ENCODE results near the gene BPTF.
"Not testable (repeated sequence)": the region's sequence is repeated elsewhere in the genome, so short reads cannot be mapped to it uniquely, and the experiment has no call there.

BPTF gene

DNA sequence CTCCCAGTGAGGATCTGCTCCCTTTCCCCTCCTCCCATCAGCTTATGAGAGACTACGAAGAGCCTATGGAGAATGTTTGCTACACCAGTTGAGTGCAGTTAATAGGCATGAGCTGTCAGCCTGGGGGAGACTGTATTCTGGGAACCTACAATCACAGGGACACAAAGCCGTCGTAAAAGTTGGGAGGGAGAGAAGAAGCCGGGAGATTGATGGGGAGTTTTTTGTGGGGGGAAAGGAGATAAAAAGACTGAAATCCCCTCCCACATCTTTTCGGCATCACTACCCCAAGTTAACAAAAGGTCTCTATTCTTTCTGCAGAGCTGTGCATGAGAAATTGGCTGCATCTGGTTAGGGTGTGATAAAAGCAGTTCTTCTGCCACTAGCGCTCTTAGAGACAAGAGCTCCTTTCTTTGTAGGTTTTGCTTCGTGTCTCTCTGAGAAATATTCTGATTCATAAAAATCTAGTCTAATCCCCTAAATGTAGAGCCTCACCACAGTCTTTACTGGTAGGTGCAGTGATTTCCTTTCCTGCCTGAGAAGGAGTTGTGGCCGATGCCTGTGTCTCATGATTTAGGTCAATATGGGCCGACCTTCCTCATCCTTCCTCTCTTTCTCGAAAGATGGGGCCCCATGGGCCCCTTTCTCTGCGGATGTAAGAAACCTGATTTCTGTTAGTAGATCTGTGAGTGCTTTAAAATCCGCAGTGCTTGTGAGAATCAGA is 77.4 kb downstream of the BPTF start:
- no peak for DNase-seq

DNA sequence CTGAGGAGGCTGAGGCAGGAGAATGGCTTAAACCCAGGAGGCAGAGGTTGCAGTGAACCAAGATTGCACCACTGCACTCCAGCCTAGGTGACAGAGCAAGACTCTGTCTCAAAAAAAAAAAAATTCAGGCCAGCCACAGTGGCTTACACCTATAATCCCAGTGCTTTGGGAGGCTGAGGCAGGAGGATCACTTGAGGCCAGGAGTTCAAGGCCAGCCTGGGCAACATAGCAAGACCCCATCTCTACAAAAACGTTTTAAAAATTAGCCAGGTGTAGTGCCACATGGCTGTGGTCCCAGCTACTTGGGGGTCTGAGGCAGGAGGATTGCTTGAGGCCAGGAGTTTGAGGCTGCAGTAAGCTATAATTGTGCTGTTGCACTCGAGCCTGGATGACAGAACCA is 80.0 kb downstream of the BPTF start:
- DNase-seq: not testable (repeated sequence)

DNA sequence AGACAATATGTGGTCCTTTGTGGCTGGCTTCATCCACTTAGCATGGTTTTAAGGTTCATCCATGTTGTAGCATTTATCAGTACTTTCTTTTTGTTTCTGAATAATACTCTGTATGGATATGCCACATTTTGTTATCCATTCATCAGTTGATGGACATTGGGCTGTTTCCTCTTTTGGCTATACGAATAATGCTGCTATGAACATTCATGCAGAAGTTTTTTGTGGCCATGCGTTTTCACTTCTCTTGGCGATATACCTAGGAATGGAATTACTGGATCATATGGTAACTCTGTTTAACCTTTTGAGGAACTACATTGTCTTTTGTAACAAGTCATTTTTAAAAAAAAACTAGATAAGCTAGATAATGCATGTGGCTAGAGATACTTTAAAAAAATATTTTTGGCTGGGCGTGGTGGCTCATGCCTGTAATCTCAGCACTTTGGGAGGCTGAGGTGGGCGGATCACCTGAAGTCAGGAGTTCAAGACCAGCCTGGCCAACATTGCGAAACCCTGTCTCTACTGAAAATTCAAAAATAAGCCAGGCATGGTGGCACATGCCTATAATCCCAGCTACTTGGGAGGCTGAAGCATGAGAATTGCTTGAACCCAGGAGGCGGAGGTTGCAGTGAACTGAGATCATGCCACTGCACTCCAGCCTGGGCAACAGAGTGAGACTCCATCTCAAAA is 85.0 kb downstream of the BPTF start:
- DNase-seq: not testable (repeated sequence)

DNA sequence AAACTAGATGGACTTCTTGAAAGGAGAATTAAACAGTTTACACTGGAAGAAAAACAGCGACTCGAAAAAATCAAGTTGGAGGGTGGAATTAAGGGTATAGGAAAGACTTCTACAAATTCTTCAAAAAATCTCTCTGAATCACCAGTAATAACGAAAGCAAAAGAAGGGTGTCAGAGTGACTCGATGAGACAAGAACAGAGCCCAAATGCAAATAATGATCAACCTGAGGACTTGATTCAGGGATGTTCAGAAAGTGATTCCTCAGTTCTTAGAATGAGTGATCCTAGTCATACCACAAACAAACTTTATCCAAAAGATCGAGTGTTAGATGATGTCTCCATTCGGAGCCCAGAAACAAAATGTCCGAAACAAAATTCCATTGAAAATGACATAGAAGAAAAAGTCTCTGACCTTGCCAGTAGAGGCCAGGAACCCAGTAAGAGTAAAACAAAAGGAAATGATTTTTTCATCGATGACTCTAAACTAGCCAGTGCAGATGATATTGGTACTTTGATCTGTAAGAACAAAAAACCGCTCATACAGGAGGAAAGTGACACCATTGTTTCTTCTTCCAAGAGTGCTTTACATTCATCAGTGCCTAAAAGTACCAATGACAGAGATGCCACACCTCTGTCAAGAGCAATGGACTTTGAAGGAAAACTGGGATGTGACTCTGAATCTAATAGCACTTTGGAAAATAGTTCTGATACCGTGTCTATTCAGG is 85.9 kb downstream of the BPTF start:
- no peak for DNase-seq

DNA sequence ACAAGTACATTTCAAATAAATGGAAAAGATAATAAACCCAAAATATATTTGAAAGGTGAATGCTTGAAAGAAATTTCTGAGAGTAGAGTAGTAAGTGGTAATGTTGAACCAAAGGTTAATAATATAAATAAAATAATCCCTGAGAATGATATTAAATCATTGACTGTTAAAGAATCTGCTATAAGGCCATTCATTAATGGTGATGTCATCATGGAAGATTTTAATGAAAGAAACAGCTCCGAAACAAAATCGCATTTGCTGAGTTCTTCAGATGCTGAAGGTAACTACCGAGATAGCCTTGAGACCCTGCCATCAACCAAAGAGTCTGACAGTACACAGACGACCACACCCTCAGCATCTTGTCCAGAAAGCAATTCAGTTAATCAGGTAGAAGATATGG is 86.8 kb downstream of the BPTF start:
- DNase-seq: no peak

DNA sequence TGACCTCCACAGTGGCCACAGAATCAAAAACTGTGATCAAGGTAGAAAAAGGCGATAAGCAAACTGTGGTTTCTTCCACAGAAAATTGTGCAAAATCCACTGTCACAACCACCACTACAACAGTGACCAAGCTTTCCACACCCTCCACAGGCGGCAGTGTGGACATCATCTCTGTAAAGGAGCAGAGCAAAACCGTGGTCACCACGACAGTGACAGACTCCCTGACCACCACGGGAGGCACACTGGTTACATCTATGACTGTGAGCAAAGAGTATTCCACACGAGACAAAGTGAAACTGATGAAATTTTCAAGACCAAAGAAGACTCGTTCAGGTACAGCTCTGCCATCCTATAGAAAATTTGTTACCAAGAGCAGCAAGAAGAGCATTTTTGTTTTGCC is 87.4 kb downstream of the BPTF start:
- no peak for DNase-seq

DNA sequence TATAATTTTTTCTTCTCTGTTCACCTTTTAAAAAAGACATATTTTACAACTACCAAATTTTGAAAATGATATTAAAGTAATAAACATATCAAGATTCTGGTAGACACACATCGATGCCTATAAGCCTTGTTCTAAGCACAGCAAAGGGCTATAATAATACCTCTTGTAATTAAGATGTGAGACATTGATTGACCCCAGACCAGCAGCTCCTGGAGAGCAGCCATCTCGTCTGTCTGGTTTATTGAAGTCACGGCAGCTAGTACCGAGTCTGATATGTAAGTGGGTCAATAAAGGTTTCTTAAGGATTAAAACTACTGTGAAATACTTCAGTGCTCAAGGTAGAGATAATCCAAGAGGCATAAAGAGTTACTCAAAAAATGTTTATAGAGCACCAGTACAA is 94.9 kb downstream of the BPTF start:
- no peak for DNase-seq

DNA sequence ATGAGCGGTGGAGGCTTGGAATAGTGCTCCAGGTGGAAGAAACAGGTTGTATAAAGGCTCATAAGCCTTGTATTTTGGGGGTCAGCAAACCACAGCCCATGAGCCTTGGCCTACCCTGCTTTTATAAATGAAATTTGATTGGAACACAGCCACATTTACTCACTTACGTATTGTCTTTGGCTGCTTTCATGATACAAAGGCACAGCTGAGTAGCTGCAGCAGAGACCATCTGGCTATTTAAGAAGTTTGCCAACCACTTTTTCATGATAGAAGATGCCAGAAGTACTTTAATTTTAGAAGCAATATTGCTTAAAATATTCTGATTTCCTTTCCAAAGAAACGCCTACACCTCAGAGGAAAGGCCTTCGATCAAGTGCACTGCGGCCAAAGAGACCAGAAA is 97.2 kb downstream of the BPTF start:
- DNase-seq: no peak

DNA sequence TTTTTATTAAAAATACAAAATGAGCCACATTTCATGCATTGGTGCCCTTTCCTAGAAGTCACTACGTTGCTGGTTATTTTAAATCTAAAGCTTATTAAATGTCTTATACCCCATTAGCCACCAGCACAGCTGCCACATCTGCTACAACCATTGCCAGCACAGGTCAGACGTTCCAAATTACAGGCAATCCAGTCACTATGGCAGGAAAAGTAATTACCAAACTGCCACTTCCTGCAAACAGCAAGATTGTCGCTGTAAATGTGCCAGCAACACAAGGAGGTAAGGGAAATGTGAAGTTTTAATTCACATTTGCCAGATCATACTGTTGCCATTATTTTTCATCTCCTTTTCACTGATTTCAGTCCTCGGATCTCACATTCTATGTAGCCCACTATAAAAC is 103.5 kb downstream of the BPTF start:
- DNase-seq: not testable (repeated sequence)

DNA sequence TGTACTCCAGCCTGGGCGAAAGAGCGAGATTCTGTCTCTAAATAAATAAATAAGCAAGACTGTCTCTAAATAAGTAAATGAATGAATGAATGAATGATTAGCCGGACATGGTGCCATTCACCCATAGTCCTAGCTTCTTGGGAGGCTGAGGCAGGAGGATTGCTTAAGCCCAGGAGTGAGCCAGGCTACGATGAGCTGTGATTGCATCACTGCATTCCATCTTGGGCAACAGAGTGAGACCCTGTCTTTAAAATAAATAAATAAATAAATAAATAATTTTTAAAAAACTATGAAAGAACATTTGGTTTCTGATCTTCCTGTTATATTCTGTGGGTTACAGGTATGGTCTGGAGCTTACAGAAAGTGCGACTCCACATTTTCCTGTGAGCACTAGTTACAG is 105.9 kb downstream of the BPTF start:
- no peak for DNase-seq

DNA sequence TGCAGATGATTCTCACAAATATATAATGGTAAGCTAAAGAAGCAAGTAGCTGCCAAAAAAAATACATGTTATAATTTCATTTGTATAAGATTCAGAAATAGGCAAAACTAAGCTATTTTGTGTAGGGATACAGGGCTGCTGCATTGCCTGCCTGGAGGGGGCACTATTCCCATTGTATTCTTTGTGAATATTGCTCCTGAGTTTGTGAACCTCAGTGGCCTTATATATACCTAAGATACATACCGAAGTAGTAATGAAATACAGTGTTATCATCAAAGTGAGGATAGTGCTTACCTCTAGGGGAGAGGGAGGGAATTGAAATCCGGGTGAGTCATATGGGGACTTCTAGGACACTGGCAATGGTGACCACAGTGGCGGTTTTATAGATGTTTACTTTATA is 117.5 kb downstream of the BPTF start:
- peak; percentile 5 for DNase-seq

DNA sequence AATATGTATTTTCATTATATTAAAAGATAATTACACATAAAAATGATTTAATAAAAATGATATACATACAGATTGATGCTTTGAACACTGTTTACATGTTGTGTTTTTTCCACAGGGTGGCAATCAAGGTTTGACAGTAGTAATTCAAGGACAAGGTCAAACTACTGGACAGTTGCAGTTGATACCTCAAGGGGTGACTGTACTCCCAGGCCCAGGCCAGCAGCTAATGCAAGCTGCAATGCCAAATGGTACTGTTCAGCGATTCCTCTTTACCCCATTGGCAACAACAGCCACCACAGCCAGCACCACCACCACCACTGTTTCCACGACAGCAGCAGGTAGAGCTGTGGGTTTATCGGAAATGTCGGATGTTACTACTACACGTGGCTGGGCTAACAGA is 118.7 kb downstream of the BPTF start:
- no peak for DNase-seq

DNA sequence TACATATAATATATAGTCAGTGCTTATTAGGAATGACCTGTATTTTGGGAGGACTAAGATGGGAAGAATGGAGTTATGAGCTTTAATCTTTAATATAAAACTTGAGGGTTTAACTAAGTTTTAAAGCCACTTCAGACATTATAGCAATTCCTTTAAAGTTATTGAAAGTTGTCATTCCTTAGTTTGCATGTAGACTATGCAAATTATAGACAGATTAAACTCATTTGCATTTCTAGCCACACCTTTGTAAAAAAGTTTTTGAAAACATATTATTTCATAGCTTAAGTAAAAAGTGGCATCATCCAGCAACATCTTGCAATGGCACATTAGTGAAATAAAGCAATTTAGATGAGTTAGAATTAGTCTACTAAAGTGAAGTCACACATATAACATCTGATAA is 121.2 kb downstream of the BPTF start:
- no peak for DNase-seq

DNA sequence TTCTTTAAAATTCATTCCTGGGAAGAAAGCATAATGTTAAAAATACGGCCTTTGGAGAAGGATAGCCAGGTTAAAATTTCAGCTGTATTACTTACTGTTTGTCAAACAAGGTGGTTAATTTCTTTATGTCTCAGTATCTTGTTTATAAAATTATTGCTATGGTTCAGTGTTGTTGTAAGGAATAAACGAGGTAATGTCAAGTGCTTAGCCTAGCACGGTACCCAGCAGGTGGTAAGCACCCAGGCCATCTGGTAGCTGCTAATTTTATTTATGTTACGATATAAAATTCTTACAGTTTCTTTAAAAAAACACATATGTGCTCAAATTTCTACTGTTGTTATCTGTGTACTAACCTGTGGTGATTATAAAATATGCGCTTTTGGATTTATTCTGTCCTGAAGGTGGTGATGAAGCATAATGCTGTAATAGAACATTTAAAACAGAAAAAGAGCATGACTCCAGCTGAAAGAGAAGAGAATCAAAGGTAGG is 122.1 kb downstream of the BPTF start:
- DNase-seq: no peak

DNA sequence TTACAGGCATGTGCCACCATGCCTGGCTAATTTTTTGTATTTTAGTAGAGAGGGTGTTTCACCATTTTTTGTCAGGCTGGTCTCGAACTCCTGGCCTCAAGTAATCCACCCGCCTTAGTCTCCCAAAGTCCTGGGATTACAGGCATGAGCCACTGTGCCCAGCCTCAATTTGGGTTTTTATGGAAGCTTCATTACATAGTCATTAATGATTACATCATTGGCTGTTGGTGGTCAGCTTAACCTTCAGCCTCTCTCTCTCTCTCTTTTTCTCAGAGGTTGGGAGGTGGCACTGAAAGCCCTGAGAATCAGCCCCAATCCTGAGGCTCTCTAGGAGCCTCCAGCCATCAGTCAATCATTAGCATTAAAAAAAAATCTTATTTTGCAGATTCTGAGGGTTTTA is 125.6 kb downstream of the BPTF start:
- DNase-seq: no peak

DNA sequence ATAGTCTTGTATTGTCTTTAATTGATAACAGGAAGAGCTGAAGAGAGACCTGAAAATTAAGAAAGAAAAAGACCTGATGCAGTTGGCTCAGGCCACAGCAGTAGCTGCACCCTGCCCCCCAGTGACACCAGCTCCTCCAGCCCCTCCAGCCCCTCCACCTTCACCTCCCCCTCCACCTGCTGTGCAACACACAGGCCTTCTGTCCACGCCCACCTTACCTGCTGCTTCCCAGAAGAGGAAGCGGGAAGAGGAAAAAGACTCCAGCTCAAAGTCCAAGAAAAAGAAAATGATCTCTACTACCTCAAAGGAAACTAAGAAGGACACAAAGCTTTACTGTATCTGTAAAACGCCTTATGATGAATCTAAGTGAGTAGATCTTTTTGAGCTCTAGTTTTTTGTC is 134.2 kb downstream of the BPTF start:
- DNase-seq: no peak

DNA sequence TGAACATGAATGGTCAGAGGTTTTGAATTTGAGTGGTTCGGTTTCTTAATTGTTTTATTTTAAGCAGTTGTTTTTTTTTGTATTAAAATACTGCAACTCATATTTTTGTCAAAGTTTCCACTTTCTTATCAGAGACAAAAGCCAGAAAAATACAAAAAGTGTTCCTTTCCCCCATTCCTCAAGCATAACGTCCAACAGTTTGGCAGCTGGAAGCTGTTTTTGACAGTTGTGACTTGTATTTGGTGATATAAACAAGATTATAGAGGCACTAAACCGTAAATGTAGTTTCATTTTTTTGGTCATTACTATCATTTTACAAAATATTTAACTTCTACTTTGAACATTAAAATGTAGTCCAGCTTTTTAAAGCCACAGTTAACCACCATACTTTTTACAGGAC is 135.0 kb downstream of the BPTF start:
- not testable (repeated sequence) for DNase-seq

DNA sequence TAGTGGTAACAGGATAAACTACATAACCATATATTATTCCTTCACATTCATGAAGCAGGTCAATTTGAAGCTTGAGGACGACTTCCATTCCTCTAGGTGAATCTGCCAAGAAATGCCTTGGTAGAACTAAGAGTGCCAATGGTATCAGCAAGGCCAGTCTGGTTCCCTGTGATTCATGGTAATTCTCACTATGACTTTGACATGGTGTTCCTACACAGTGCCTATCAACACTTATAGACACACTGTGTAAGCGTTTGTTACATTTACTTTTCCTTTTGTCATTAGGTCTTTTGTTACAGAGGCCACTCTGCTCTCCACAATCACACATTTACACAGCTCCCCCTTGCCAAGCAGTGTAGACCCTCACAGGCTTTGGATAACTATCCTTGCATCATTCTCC is 136.9 kb downstream of the BPTF start:
- not testable (repeated sequence) for DNase-seq

DNA sequence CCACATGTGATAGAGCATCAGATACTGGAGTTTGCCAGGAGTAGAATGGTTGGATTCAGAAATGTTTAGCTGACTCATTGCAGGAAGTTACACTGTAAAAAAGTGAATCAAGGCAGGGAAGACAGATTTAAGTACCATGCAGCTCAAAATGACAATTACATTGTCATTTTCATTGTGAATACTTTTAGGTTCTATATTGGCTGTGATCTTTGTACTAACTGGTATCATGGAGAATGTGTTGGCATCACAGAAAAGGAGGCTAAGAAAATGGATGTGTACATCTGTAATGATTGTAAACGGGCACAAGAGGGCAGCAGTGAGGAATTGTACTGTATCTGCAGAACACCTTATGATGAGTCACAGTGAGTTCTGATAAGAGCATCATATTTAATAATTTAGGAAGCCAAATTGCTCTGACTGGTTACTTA is 137.9 kb downstream of the BPTF start:
- peak; percentile 55 for DNase-seq

DNA sequence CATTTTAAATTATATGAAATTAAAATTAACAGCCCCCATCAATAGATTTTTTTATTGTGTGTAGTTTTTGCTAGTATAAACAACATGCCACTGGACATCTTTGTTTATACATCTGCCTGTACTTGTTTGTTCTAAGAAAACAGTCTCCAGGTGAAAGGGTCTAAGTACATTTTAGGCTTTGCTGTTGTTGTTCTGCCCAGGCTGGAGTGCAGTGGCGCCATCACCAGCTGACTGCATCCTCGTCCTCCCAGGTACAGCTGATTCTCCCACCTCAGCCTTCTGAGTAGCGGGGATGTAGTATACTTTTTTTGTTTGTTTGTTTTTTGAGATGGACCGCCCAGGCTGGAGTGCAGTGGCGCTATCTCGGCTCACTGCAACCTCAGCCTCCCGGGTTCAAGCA is 145.5 kb downstream of the BPTF start:
- DNase-seq: no peak

DNA sequence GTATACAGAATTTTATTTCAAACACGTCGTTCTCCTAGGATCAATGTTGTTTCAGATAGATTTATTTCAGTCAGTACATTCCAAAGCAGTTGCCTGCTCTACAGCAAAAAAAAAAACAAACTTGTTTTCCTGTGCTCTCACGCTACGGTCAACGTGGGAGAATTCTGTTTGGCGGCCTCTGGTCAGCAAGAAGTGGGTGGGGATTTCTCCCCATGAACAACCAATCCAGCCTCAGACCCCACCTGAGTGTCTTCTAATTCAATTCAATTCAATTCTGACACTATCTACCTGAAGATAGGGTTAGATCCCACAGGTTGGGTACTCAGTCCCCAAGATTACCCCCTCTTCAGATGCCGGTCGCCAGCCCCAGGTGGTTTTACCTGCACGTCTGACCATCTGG is 148.9 kb downstream of the BPTF start:
- DNase-seq: no peak

DNA sequence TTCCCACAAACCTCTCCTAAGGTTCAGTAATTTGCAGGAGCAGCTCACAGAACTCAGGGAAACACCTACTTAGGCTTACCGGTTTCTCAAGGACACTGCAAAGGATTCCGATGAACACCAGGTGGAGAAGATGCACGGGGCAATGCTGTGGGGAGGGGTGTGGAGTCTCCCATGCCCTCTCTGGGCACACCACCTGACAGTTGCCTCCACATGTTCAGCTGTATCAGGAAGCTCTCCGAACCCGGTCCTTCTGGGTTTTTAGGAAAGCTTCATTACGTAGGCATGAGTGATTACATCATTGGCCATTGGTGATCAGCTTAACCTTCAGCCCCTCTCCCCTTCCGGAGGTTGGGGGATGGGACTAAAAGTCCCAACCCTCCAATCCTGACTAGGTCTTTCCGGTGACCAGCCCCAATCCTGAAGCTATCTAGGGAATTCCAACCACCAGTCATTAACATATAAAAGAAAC is 149.3 kb downstream of the BPTF start:
- DNase-seq: no peak

DNA sequence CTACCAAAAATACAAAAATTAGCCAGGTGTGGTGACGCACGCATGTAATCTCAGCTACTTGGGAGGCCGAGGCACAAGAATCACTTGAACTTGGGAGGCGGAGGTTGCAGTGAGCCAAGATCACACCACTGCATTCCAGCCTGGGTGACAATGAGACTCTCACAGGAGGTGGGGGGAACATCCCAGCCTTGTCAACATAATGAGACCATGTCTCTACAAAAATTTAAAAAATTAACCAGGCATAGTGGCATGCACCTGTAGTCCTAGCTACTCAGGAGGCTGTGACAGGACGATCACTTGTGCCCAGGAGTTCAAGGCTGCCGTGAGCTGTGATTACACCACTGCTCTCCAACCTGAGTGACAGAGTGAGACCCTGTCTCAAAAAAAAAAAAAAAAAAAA is 151.0 kb downstream of the BPTF start:
- DNase-seq: not testable (repeated sequence)

DNA sequence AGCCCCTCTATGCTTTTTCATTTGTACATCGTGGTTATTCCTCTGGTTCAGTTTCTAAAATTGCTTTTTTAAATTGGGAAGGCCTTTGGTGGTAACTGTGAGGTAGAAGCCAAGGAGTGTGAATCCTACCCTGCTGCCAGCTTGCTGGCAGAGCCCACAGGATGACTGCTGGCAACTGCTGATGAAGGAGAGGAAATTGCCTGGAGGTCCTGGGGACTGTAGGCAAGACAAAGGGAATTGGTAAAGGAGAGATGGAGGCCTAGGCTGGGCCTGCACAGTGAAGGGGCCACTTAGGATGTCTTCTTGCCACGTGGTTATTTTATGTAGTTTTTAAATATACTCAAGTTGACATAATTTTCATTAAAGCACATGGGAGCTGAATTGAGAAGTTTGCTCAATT is 155.2 kb downstream of the BPTF start:
- peak; percentile 28 for DNase-seq

All from NCI-H526 treated with DMSO at 0.1 percent for 48 hours (cell line).